Epithelial cell of prostate (primary cell): ENCODE results near the gene IKBKE.
"Not testable (repeated sequence)": the region's sequence is repeated elsewhere in the genome, so short reads cannot be mapped to it uniquely, and the experiment has no call there.

ENCODE experiments used
- DNase-seq: peaks from one replicate; pipeline ENCODE4 v3.0.0-alpha.2; 2011; ENCODE audit warnings: low read depth, low spot score
- H3K27ac ChIP-seq: fragments of 450-650 bp; 2 replicates; pipeline ENCODE4 v1.5.1; 2017; ENCODE audit warnings: mild to moderate bottlenecking

IKBKE gene

GRCh38 chr1:206471415-206471801 lies 1.1 kb downstream of the IKBKE start:
- no peak for DNase-seq
- no peak overlapping the region for H3K27ac ChIP-seq

DNA sequence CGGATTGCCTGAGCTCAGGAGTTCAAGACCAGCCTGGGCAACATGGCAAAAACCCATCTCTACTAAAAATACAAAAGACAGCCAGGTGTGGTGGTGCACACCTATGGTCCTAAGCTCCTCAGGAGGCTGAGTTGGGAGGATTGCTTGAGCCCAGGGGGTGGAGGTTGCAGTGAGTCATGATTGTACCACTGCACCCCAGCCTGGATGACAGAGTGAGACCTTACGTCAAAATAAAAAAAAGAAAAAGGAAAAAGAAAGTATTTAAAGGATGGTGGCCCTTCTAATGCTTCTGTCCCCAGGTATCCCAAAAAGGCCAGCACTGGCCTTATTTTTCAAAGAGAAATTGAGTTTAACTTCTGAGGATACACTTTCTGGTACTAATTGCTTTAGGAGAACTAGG lies 1.7 kb downstream of the IKBKE start:
- DNase-seq, result no peak
- H3K27ac ChIP-seq, result no peak overlapping the region

DNA sequence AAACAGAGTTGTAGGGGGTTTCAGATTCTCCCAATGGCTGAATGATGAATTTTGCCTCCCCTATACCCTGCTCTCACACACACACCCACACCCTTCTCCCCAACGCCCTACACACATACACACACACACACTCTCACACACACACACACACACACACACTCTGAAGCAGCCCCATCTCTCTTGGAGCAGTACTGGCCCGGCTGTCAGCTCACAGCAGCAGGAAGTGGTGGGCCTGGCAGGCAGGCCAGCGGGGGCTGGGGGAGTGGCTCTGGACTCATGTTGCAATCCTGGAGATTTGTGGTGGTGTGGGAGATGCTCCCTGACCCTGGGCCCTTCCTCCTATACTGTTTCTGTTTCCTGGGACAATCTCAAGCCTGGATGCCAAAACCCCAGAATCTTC lies 2.2 kb downstream of the IKBKE start:
- no peak overlapping the region for H3K27ac ChIP-seq
- DNase-seq, result no peak

GRCh38 chr1:206472886-206473285 lies 2.6 kb downstream of the IKBKE start:
- no peak overlapping the region for H3K27ac ChIP-seq

GRCh38 chr1:206476058-206476457 lies 5.8 kb downstream of the IKBKE start:
- DNase-seq, result no peak
- H3K27ac ChIP-seq, result no peak overlapping the region

More at GRCh38 chr1:206472886-206473285, 2.6 kb downstream of the IKBKE start:
- DNase-seq, result no peak

DNA sequence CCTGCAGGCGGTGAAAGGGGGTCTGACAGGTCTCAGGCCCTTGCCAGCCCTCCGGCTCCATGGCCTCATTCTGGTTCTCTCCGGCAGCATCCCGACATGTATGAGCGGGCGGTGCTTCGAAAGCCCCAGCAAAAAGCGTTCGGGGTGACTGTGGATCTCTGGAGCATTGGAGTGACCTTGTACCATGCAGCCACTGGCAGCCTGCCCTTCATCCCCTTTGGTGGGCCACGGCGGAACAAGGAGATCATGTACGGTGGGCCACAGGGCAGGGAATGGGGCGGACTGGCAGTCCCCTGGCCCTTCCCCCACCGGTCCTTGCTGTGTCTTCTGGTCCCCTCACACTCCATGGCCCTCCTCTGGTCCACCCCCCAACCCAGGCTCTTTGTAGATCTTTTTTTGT lies 6.3 kb downstream of the IKBKE start:
- DNase-seq, result no peak
- no peak overlapping the region for H3K27ac ChIP-seq

GRCh38 chr1:206477110-206477509 lies 6.8 kb downstream of the IKBKE start:
- DNase-seq, result no peak
- no peak overlapping the region for H3K27ac ChIP-seq

- no peak overlapping the region for H3K27ac ChIP-seq
- DNase-seq, result no peak
Measured at GRCh38 chr1:206477581-206478380, 7.5 kb downstream of the IKBKE start.

DNA sequence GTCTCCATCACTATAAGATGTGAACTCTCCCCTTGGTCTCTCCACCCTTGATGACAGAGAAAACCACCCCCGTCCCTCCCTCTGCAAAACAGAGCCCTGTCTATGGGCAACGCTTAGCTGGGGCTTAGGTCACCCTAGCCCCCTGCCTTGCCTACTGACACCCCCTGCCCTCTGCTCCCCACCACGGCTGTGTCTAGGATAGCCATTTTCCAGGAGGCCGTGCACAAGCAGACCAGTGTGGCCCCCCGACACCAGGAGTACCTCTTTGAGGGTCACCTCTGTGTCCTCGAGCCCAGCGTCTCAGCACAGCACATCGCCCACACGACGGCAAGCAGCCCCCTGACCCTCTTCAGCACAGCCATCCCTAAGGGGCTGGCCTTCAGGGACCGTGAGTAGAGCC lies 8.5 kb downstream of the IKBKE start:
- H3K27ac ChIP-seq, result no peak overlapping the region
- DNase-seq, result no peak

GRCh38 chr1:206479183-206480125 lies 9.2 kb downstream of the IKBKE start:
- no peak for DNase-seq
- no peak overlapping the region for H3K27ac ChIP-seq

DNA sequence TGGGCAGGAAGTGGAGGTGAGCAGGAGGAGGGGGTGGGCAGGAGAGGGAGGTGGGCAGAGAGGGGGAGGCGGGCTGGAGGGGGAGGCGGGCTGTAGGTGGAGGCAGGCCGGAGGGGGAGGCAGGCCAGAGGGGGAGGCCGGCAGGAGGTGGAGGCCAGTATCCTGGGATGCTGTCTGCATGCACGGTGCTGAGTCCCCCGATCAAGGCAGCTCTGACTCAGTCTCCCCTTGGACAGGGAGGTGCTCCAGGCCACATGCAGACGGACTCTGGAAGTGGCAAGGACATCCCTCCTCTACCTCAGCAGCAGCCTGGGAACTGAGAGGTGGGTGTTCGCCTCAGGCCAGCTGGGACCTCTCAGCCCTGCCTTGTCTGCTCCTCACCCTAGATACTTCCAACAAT lies 9.9 kb downstream of the IKBKE start:
- no peak overlapping the region for H3K27ac ChIP-seq
- DNase-seq, result no peak

- no peak overlapping the region for H3K27ac ChIP-seq
- DNase-seq, result no peak
Measured at GRCh38 chr1:206482611-206483010, 12.3 kb downstream of the IKBKE start.

DNA sequence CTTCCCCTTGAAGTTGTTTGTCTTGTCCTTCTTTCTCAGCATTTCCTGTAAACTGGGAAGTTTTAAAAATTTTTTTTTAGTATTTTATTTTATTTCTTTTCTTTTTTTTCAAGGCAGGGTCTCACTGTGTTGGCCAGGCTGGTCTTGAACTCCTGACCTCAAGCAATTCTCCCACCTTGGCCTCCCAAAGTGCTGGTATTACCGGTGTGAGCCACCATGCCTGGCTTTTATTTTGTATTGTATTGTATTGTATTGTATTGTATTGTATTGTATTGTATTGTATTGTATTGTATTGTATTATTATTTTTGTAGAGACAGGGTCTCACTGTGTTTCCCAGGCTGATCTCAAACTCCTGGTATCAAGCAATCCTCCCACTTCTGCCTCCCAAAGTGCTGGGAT lies 13.6 kb downstream of the IKBKE start:
- H3K27ac ChIP-seq, DNase-seq: not testable (repeated sequence)

- no peak for DNase-seq
- H3K27ac ChIP-seq, result no peak overlapping the region
Measured at GRCh38 chr1:206484901-206485300, 14.6 kb downstream of the IKBKE start.

DNA sequence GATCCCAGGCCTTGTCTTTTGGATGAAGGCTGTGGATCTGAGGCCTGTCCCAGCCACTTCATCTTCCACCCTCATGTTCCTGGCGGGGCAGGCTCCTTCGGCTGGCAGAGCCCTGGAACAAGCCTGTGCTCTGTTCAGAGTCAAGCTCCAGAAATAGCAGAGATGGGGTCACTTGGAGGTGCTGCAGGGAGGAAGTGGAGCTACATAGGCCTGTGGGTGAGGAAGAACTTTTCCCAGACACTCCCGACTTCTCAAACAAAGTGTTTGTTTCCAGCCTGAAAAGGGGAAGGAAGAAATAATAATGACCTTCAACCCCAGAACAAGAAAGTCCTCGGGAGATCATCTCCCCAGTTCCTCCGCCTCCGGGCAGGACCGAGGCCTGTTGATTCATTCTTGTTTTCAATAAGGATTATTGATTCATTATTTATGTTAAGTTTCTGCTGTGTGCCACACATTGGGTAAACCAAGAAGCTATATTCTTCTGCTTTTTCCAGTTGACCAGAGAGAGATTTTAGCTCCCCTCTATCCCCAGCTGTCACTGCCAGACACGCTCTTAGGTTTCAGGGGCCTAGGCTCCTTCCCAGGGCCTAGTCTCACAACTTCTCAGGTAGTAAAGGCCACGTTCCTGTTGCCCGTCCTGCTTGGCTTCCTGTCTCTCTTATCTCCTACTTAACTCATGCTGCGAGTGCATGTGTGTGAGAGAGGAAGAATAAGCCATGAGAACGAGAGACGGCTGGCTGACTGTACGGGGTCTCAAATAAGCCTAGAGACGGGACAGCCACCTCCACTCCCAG lies 16.9 kb downstream of the IKBKE start:
- no peak for DNase-seq
- H3K27ac ChIP-seq, result no peak overlapping the region

- H3K27ac ChIP-seq, result no peak overlapping the region
- no peak for DNase-seq
Measured at GRCh38 chr1:206487970-206488369, 17.7 kb downstream of the IKBKE start.

DNA sequence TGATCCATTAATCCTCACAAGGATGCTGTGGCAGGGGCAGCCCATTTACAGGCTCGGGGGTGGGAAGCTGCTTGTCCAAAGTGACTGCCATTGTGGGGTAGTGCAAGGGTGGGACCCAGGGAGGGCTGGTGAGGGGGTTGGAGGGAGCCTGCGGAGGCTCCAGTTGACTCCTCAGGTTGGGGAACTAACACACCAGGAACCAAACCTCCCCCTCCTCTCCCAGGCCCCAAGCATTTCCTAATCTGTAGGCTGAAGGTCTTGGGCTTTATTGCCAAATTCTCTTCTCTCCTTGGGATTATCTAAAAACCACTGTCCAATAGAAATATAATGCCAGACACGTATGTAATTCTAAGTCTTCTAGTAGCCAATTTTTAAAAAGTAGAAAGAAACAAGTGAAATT lies 18.2 kb downstream of the IKBKE start:
- DNase-seq, result no peak
- H3K27ac ChIP-seq, result no peak overlapping the region

DNA sequence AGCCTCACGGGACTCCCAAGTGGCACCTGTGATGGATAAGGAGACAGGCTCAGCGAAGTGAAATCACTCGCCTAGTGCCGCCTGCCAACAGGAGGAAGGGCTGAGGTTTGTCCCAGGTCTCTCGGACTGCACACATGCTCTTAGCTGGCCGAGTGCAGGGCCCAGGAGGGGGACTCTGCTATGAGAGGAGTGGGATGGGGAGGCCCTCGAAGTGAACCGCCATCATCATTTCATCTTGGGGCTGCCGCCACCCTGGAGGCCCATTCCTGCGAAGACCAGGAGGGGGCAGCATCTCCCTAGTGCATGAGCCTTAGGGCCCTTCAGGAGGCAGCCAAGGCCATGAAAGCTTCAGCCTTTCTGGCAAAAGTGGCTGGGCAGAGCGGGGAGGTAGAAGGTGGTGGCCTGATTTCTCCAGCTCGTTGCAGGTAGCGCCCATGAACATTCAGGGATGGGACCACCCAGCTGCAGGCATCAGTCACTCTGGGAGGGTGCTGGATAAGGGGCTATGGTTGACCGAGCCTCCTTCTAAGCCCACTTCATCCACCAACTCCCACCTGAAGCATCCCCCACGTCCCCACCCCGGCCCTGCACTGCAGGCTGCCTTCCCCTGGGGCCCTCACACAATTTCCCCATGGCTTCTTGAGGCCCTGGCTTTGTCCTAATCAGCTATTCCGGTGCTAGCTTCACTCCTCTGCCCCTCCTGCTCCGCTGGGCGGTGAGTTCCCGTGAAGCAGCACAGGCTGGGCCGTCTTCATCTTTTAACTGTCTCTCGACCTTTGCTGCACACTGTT lies 19.9 kb downstream of the IKBKE start:
- no peak overlapping the region for H3K27ac ChIP-seq
- no peak for DNase-seq

DNA sequence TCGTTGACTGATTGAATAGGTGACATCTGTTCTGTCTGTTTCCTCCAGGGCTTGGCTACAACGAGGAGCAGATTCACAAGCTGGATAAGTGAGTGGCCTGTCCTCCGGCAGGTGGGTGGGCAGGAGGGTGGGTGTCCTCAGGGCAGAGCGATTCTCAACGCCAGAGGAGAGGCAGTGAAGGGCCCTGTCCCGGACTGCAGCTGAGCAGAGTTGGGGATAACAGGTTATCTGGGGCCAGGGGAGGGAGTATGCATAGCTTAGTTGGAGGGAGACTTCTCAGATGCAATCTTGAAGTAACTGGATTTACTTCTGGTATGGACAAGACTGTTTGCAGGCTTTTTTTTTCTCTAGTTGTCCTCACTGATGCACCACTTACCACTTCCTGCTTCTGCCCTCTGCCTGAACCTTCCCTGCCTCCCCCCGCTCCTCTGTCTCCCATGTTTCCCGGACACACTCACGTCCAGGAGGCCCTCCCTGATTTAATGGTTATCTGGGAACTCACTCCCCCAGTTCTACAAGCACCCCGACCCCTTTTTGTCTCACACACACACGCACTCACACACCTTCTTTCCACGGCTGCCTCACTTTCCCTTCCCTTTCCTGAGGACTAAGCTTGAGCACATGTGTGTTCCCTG lies 20.6 kb downstream of the IKBKE start:
- DNase-seq, result no peak
- H3K27ac ChIP-seq, result no peak overlapping the region
